Activated CD8-positive, alpha-beta memory T cell treated with anti-CD3 and anti-CD28 coated beads for 36 hours (primary cell): Measurements from ENCODE around the gene TMEM270. TPM values are rescaled to one million over a fixed set of nuclear protein-coding genes. Genes with fewer than 3 reads are reported as not detected.
"Not testable (repeated sequence)": the region's sequence is repeated elsewhere in the genome, so short reads cannot be mapped to it uniquely, and the experiment has no call there.

ENCODE experiments used
- CTCF ChIA-PET: fragments of 350-600 bp; sonication (Branson Sonifier 250); formaldehyde crosslinking; loops from one replicate; lab custom pipeline; 2021; ENCODE audit warnings: antibody characterized with exemption; lab: Charles Lee
- POLR2A ChIA-PET: fragments of 350-600 bp; sonication (Branson Sonifier 250); formaldehyde crosslinking; loops from one replicate; lab custom pipeline; 2021; ENCODE audit warnings: antibody characterized with exemption; lab: Charles Lee
- total RNA-seq, 2 experiments: library from RNA; stranded (reverse); gene quantifications; one replicate each; pipeline ENCODE4 v1.2.3, GENCODE V29; 2021

The TMEM270 gene
- total RNA-seq, 2 experiments from 2014 or later, result not detected

DNA sequence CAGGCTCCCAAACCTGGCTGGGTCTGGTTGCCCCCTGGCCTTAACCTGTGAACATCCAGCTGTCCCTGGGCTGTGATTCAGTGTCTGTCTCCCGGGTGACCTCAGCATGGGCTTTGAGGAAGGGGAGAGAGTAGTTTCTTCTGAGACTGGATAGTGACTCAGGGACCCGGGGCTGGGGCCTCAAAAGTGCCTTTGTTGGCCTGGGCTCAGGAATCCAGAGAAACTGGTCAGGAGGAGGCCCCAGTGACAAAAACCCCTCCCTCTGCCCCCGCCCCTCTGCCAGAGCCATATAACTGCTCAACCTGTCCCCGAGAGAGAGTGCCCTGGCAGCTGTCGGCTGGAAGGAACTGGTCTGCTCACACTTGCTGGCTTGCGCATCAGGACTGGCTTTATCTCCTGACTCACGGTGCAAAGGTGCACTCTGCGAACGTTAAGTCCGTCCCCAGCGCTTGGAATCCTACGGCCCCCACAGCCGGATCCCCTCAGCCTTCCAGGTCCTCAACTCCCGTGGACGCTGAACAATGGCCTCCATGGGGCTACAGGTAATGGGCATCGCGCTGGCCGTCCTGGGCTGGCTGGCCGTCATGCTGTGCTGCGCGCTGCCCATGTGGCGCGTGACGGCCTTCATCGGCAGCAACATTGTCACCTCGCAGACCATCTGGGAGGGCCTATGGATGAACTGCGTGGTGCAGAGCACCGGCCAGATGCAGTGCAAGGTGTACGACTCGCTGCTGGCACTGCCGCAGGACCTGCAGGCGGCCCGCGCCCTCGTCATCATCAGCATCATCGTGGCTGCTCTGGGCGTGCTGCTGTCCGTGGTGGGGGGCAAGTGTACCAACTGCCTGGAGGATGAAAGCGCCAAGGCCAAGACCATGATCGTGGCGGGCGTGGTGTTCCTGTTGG is 30.0 kb upstream of the TMEM270 start, which contains the start of gene CLDN4:
Gene CLDN4, plus strand, starts transcription at position 316 of the 903 bp plus-strand sequence. Its CDS starts 206 bp downstream, at position 522.
- POLR2A ChIA-PET, result no interaction called here
- CTCF ChIA-PET, result no interaction called here

DNA sequence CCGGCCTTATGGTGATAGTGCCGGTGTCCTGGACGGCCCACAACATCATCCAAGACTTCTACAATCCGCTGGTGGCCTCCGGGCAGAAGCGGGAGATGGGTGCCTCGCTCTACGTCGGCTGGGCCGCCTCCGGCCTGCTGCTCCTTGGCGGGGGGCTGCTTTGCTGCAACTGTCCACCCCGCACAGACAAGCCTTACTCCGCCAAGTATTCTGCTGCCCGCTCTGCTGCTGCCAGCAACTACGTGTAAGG is 29.4 kb upstream of the TMEM270 start:
- CTCF ChIA-PET, result no interaction called here
- POLR2A ChIA-PET, result no interaction called here

DNA sequence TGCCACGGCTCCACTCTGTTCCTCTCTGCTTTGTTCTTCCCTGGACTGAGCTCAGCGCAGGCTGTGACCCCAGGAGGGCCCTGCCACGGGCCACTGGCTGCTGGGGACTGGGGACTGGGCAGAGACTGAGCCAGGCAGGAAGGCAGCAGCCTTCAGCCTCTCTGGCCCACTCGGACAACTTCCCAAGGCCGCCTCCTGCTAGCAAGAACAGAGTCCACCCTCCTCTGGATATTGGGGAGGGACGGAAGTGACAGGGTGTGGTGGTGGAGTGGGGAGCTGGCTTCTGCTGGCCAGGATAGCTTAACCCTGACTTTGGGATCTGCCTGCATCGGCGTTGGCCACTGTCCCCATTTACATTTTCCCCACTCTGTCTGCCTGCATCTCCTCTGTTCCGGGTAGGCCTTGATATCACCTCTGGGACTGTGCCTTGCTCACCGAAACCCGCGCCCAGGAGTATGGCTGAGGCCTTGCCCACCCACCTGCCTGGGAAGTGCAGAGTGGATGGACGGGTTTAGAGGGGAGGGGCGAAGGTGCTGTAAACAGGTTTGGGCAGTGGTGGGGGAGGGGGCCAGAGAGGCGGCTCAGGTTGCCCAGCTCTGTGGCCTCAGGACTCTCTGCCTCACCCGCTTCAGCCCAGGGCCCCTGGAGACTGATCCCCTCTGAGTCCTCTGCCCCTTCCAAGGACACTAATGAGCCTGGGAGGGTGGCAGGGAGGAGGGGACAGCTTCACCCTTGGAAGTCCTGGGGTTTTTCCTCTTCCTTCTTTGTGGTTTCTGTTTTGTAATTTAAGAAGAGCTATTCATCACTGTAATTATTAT is 28.9 kb upstream of the TMEM270 start:
- ChIA-PET CTCF (no interaction called here), POLR2A (no interaction called here)

DNA sequence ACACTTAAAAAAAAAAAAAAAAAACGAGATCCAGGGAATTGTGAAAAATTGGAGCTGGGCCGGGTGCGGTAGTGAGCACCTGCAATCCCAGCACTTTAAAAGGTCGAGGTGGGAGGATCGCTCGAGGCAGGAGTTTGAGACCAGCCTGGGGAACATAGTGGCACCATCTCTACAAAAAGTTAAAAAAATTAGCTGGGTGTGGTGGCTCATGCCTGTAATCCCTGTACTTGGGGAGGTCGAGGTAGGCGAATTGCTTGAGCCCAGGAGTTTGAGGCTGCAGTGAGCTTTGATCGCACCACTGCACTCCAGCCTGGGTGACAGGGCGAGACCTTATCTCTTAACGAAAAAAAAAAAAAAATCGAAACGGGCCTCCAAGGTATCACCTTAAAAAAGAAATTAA is 28.2 kb upstream of the TMEM270 start:
- ChIA-PET POLR2A (no interaction called here), CTCF (no interaction called here)

DNA sequence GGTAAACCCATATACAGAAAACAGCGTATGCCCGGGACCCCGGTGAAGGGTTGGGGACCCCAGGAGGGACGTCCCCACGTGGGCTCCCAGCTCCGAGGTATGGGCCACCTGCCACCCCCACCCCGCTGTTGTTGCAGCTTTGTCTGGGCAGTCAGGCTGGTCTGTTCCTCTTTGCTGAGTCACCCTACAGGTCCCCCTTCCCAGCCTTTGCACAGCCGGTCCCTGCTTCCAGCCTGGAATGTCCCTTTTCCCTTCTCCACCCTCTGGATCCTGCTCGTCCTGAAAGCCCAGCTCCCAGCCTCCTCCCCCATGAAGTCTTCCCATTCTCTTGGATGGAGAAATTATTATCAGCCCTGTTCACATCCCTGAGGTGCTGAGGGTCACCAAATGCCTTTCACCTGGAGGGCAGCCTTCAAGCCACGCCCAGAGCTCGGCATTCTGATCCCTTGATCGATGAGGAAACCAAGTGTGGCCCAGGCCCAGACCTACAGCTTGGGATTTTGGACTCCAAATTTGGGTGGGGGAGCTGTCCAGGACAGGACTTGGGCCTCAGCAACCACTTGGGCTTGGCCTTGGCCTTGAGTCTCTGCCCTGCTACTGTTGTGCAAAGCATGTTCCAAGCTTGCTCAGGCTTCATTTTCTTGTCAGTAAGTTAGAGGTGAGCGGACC is 27.6 kb upstream of the TMEM270 start:
- ChIA-PET CTCF (no interaction called here), POLR2A (no interaction called here)

DNA sequence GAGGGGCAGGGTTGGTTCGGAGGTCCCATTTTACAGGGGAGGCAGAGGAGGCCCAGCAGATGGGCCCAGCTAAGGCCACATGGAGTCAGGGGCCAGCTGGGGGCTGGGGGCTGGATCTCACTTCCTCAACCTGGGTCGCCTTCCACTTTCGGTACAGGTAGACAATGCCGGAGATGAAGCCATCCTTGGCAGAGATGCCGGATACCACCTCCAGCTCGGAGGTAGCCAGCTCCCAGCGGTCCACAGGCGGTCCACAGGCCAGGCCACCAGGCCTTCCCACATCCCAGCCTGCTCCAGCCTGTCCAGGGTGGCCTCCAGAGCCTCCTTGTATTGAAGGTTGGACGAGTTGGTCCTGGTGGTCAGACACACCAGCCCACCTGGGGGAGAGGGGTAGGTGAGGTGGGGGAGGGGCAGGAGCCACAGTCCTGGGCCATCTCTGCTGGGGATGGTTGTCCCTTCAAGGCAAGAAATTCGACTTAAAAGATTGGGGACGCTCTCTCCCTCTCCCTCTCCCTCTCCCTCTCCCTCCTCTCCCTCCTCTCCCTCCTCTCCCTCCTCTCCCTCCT is 26.2 kb upstream of the TMEM270 start:
- ChIA-PET POLR2A (no interaction called here), CTCF (no interaction called here)

DNA sequence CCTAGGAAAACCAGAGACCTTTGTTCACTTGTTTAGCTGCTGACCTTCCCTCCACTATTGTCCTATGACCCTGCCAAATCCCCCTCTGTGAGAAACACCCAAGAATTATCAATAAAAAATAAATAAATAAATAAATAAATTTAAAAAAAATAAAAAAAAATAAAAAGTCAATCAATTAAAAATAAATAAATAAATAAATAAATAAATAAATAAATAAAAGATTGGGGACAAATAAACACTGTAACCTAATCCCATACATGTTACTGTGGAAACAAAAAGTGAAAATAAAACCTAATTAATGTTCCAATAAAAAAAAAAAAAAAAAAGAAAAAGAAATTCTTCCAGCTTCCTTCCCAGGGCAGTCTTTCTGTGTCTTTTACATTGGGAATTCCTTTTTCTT is 23.8 kb upstream of the TMEM270 start:
- POLR2A ChIA-PET, CTCF ChIA-PET: not testable (repeated sequence)

DNA sequence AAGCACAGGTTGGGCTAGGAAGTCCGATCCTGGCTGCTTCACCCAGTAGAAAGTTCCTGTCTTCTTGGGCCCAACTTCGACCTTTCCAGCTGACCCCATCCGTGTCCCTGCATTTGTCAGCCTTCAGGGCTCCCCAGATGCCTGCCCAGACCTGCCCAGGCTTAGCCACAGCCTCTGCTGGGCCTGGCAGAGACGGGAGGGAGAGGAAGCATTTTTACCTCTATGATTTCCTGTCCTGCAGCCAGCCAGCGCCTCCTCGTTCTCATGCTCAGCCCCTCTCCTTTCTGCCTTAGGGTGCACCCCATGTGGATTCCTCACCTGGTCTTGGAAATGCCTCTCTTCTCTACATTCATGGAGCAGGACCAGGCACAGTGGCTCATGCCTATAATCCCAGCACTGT is 22.3 kb upstream of the TMEM270 start:
- CTCF ChIA-PET, result no interaction called here
- POLR2A ChIA-PET, result no interaction called here

DNA sequence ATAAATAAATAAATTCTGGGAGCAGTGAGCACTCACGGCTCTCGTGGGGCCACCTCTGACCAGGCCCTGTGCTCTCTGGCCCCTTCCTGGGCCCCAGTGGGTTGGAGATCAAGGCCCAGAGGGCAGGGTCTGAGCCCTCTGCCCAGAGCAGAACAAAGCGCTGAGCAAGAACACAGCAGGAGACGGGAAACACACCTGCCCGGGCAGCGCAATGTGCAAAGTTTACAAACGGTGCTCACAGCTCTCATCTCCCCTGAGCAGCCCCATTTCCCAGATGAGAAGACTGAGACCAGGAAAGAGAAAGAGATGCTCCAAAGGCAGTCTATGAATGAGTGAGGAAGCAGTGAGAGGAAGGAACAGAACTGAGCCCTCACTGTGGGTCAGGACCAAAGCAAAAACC is 21.7 kb upstream of the TMEM270 start:
- POLR2A ChIA-PET, result no interaction called here
- CTCF ChIA-PET, result no interaction called here

DNA sequence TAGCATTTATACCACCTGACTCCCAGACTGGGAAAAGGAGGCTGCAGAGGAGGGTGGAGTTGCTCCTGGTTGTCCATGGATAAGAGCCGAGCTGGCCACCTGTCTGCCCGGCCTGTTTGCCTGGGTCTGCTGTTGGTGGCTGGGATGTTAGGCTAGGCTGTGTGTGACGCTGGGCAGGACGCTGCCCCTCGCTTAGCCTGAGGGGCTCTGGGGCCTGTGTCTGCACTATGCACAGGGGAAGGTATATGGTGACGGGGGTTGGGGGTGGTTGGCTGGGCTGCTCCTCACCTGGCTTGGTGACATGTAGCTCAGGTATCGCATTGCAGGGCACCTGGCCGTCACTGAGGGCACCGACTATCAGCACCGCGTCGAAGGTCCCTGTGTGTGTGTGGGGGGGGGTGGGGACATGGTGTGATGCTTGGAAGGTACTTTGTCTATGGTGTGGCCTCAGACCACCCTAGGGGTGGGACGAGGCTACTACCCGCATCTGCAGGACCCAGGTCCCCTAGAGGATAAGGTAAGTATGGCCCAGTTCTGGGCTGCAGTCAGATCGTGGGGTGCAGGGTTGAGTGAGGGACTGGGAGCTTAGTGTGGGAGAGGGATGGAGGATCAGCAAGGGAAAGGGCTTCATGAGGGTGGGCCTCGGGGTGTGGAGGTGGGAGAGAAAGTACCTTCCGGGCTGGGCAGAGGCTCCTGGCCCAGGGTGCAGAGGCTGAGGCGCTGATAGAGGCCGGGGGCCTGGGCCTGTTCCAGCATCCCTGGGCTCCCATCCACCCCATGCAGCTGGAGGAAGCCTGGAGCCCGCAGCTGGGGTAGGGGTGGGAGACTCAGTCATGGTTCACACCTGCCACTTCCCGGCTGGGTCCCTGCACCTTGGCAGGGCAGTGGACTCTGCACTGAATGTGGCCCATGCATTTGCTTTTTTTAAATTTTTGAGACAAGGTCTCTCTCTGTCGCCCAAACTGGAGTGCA is 20.9 kb upstream of the TMEM270 start:
- ChIA-PET CTCF (no interaction called here), POLR2A (no interaction called here)

DNA sequence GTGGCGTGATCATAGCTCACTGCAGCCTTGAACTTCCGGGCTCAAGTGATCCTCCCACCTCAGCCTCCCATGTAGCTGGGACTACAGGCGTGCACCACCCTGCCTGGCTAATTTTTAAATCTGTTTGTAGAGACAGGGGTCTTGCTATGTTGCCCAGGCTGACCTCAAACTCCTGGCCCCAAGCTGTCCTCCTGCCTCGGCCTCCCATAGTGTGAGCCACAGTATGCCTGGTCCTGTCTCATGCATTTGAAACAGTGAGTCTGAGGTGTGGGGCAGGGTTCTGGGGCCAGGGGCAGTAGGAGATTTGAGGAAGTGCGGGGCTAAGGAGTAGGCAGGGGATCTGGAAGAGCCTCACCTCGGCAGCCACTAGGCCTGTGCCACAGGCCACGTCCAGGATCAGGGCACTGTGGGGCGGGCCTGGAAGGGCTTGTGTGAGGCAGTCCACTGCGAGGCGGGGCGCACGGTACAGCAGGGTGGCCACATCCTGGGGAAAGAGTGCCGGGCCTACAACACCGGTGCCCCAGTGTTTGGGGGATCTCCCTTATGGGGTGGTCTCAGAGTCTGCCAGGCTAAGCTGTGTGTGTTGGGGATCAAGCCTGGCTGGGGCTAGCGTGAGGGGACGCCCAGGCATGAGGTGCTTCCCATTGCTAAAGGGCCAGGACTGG is 20.1 kb upstream of the TMEM270 start:
- POLR2A ChIA-PET, result no interaction called here

DNA sequence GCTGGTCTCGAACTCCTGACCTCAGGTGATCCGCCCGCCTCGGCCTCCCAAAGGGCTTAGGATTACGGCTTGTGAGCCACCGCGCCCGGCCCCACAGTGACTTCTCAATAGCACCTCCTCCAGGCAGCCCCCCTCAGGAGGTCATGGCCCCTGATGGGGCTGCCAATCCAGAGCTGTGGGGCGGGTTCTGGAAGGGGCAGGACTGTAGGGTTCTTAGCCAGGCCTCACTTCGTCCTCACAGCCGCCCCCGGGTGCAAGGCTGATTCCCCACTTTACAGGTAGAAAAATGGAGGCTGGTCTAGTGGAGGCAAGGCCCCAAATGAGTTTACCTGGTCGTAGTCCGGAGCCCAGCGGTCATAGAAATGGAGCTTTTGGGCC is 19.3 kb upstream of the TMEM270 start:
- CTCF ChIA-PET, result interaction anchor here (2.2 kb wide), 1 partner anchor 13 kb away, joined by 7 read pairs; no protein-coding TSS in a partner anchor

More for the DNA sequence above, 20.1 kb upstream of the TMEM270 start:
- CTCF ChIA-PET, result no interaction called here

DNA sequence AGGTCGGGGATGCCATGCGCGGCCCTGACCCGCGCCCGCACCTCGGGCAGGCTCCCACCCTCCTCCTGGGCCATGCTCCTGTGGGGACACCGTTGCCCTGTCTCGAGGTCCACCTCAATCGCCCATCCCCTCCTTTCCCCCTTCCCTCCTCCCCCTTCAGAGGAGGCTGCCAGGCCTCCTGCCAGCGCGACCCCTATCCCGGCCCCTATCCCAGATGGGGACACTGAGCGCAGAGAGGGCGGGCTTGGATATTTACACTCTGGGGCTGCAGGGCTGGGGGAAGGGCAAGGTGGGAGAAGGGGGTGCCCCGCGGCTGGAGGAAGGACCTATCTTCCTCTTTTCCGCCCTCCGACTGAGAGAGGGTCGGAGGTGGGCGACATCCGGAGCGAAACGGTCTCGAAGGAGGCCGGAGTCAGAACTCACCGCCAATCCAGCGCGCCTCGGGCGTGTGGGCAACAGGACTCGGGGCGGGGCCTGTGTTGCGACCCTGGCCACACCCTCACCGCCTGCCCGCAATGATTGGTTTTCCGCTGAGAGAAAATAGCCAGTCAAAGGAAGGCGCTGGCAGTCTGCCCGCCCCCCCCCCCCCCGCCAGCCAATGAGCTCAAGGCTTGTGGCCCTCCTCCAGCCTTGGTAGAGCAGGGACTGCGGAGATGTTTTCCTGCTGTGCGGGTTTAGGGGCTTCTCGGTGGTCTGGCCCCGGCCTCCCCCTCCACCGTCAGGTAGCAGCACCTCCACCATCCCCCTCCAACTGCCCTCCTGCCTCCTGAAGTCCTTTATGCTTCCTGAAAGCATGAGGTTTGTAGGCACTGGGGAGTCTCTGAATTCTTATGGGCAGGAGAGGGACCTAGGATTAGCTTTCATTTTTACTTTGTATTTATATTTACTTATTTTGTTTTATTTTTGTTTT is 18.6 kb upstream of the TMEM270 start, which contains the start of gene METTL27:
Gene METTL27, minus strand, starts transcription at position 450 of the 910 bp plus-strand sequence. Its CDS starts 376 bp downstream, at position 74.
- POLR2A ChIA-PET, result no interaction called here
- CTCF ChIA-PET, result interaction anchor here (0.8 to 2.2 kb wide), 2 partner anchors 13 to 108 kb away, joined by 3 to 7 read pairs; no protein-coding TSS in a partner anchor

More for the DNA sequence above, 19.3 kb upstream of the TMEM270 start:
- POLR2A ChIA-PET, result no interaction called here

DNA sequence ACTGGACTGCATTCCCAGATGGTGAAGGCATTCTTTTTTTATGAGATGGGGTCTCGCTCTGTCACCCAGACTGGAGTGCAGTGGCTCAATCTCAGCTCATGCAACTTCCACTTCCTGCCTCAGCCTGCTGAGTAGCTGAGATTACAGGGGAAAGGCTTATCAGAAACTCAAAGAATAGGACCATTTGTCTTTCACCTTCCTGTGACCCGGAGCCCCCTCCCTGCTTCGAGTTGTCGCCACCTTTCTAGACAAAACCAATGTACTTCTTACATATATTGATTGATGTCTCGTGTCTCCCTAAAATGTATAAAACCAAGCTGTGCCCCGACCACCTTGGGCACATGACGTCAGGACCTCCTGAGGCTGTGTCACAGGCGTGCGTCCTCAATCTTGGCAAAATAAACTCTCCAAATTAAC is 16.8 kb upstream of the TMEM270 start:
- POLR2A ChIA-PET, result no interaction called here
- CTCF ChIA-PET, result no interaction called here

DNA sequence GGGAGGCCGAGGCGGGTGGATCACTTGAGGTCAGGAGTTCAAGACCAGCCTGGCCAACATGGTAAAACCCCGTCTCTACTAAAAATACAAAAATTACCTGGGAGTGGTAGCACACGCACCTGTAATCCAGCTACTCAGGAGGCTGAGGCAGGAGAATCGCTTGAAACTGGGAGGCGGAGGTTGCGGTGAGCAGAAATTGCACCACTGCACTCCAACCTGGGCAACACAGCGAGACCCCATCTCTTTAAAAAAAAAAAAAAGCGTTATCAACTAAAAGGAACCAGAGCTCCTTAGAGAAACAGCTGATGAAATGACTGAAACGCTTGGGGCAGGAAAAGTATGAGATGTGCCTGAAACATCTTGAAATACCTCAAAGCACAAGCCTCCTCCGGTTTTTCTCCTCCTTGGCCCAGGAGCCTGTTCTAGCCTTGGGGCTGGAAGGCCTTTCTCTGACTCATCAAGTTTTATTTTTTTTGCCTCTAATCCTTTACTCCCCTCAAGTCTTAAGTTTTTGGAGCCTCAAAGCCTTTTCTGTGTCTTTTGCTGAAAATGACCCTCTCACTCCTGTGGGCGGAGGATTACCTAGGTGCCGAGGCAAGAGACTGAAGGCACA is 16.0 kb upstream of the TMEM270 start:
- ChIA-PET CTCF (no interaction called here), POLR2A (no interaction called here)

DNA sequence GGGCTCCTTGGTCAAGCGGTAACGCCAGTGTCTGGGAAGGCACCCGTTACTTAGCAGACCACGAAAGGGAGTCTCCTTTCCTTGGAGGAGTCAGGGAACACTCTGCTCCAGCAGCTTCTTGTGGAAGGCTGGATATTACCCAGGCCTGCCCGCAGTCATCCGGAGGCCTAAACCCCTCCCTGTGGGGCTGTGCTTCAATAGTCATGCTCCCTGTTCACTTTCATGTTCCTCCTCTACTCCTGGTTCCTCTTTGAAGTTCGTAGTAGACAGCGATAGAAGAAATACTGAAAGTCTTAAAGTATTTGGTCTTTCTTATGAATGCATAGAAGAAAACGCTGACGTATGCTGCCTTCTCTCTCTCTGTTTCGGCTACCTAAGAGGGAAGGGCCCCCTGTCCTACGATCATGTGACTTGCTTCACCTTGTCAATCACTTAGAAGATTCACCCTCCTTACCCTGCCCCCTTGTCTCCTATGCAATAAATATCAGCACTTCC is 15.2 kb upstream of the TMEM270 start:
- POLR2A ChIA-PET, CTCF ChIA-PET: not testable (repeated sequence)
